Heart left ventricle (tissue), 16 donors: Measurements from ENCODE around the gene CELF2. TPM values are rescaled to one million over a fixed set of nuclear protein-coding genes. Genes with fewer than 3 reads are reported as not detected.

ENCODE experiments used
- ATAC-seq, 4 donors: fragments of 200-7000 bp; cut with Tn5 transposase; one replicate each; pipeline ENCODE4 v1.9.1; 2020 to 2022; ENCODE audit warnings: moderate library complexity in 4 of 4, mild to moderate bottlenecking in 3 of 4, moderate number of reproducible peaks in 1 of 4
- DNase-seq, 5 donors: peaks; one replicate each; pipeline ENCODE4 v3.0.0-alpha.2; 2020
- H3K27ac ChIP-seq, 12 donors: fragments of 200-600 bp; sonication (generic) in 4 of 12; one replicate each; pipeline versions ENCODE4 v1.5.0 to v1.8.0; 2016 to 2022; ENCODE audit warnings: mild to moderate bottlenecking in 2 of 12
- H3K27me3 ChIP-seq, 9 donors: fragments of 200-600 bp; sonication (generic) in 2 of 9; one replicate each; pipeline versions ENCODE4 v1.5.1 to v1.8.0; 2016 to 2022; ENCODE audit warnings: mild to moderate bottlenecking in 3 of 9
- H3K36me3 ChIP-seq, 9 donors: fragments of 200-600 bp; sonication (generic) in 2 of 9; one replicate each; pipeline versions ENCODE4 v1.5.0 to v1.8.0; 2018 to 2022; ENCODE audit warnings: mild to moderate bottlenecking in 2 of 9
- H3K4me1 ChIP-seq, 12 donors: fragments of 200-600 bp; sonication (generic) in 4 of 12; one replicate each; pipeline versions ENCODE4 v1.5.0 to v1.8.0; 2016 to 2022; ENCODE audit warnings: mild to moderate bottlenecking in 3 of 12
- H3K4me3 ChIP-seq, 12 donors: fragments of 200-600 bp; sonication (generic) in 4 of 12; one replicate each; pipeline versions ENCODE4 v1.5.0 to v1.8.0; 2017 to 2022; ENCODE audit warnings: mild to moderate bottlenecking in 9 of 12, moderate library complexity in 4 of 12
- H3K9me3 ChIP-seq, 12 donors: fragments of 200-600 bp; sonication (generic) in 4 of 12; one replicate each; pipeline versions ENCODE4 v1.5.0 to v1.8.0; 2016 to 2022; ENCODE audit warnings: mild to moderate bottlenecking in 1 of 12
- CTCF ChIP-seq, 12 donors: fragments of 200-600 bp; sonication (generic) in 4 of 12; IDR thresholded peaks; one replicate each; pipeline versions ENCODE4 v1.5.0 to v1.8.0; 2018 to 2022; ENCODE audit warnings: antibody characterized with exemption in 12 of 12, mild to moderate bottlenecking in 5 of 12
- POLR2A ChIP-seq, 2 donors: fragments of 450-650 bp; IDR thresholded peaks; one replicate each; pipeline ENCODE4 v1.6.1; 2017; ENCODE audit warnings: antibody characterized with exemption in 2 of 2, mild to moderate bottlenecking in 2 of 2, moderate library complexity in 2 of 2
- WGBS, 4 donors: extraction: QIAGEN DNeasy Blood & Tissue Kit in 2 of 4; methylation state at CpG; one replicate each; pipeline versions ENCODE4 v1.1.5 to v1.1.7; 2013 to 2018; 5-methylcytosine and 5-hydroxymethylcytosine counted together
- intact Hi-C, 10 donors: fragments of 100-400 bp; cut with DNase I; formaldehyde crosslinking; loops; one replicate each; pipeline versions ENCODE4 v1.11.1 to v1.14.2; 2022
- polyA plus RNA-seq, 2 donors: library from polyadenylated mRNA; stranded (reverse); fragments of 200-250 nt; gene quantifications; one replicate each; pipeline ENCODE4 v1.2.3, GENCODE V29; 2013
- total RNA-seq, 9 donors: library from RNA; depleted of rRNA in 2 of 9; stranded (reverse); fragments of >200 nt in 2 of 9; fragmentation: NEBNext Ultra II Directional in 3 of 9; extraction: Animal tissue kit (Norgen Biotek cat#: 25700) in 3 of 9; gene quantifications; one replicate each; pipeline versions ENCODE4 v1.1.0 to v1.2.4, GENCODE V29; 2016 to 2023
- donor health status: ischemic (EF 13 %, LVEDD 7.1; RV severe dilation, severe dysfunction).
- donor health status: healthy with polysubstance abuse.
- donor health status: DM: no; HTN: yes; CAD: no.
- donor health status: DM: no; HTN: no; CAD: no.
- donor health status: ischemic (EF 25% LVEDD 6.9; RV normal size, moderate dysfunction).
- donor health status: ischemic (EF 25% LVEDD 5.7; RV mildly dilated, moderate dysfunction).
- donor health status: healthy.
- donor health status: DM: yes; HTN: yes; CAD: no.
- donor health status: ischemic (EF 35%, LVEDD 5.7; RV mildly dilated, moderate dysfunction).
- donor health status: nonischemic (EF 11% LVEDD 7.7; RV severe dilation, severe dysfunction).
- donor health status: DM: yes; HTN: yes; CAD: no.
- donor health status: PGD.
- donor health status: ischemic (EF 29% LVEDD 5.4; RV normal size, mild dysfunction).
- donor health status: nonischemic (EF 23%, LVEDD 6.1; RV moderate dilation, normal function).

CELF2 gene
- total and polyA plus RNA-seq, 11 donors: 14.2 to 103 (median 67.1) TPM

GRCh38 chr10:11112718-11113117 is 95.0 kb downstream of the CELF2 start:
- H3K9me3 ChIP-seq: peaks cover 0 to 12% (median 0%) of the 10 kb centered on the region in 12 donors
- H3K36me3 ChIP-seq: no peaks in the 10 kb centered on the region
- no peak for DNase-seq
- no peaks in the 10 kb centered on the region for H3K27me3 ChIP-seq
- no peak overlapping the region for H3K27ac ChIP-seq
- TF ChIP-seq CTCF (IDR thresholded peaks at IDR 0.05): no peak
- intact Hi-C loops: loop anchor here in 3 of 10 donors (5.0 to 10.0 kb wide), 4 partner anchors 52 to 362 kb away; no protein-coding TSS in a partner anchor
- peaks cover 6 to 72% (median 29%) of the 10 kb centered on the region in 12 donors for H3K4me1 ChIP-seq
- H3K4me3 ChIP-seq: no peak overlapping the region
- 92 to 96% (median 94%) methylated on average over 11 of the region's 11 CpGs for WGBS, 4 donors
- ATAC-seq: no peak

- Histone ChIP-seq H3K9me3 (peaks cover 0 to 12% (median 0%) of the 10 kb centered on the region in 12 donors), H3K4me1 (peaks cover 6 to 75% (median 31%) of the 10 kb centered on the region in 12 donors), H3K36me3 (no peaks in the 10 kb centered on the region), H3K27ac (peak overlapping the region in 3 of 12 donors; percentile 35 to 81 (median 80)), H3K27me3 (no peaks in the 10 kb centered on the region), H3K4me3 (no peak overlapping the region)
- intact Hi-C loops: loop anchor here in 3 of 10 donors (5.0 to 10.0 kb wide), 4 partner anchors 52 to 362 kb away; no protein-coding TSS in a partner anchor
- no peak for ATAC-seq
- no peak for DNase-seq
- no peak for TF ChIP-seq POLR2A (IDR thresholded peaks at IDR 0.05)
- TF ChIP-seq CTCF (IDR thresholded peaks at IDR 0.05): peak in 8 of 12 donors; percentile 20 to 48 (median 33)
- 47 to 73% (median 57%) methylated on average over 4 of the region's 4 CpGs for WGBS, 4 donors
These were observed 95.5 kb downstream of the CELF2 start for GRCh38 chr10:11113156-11113555.

GRCh38 chr10:11114269-11114668 is 96.6 kb downstream of the CELF2 start:
- peaks cover 6 to 76% (median 34%) of the 10 kb centered on the region in 12 donors for H3K4me1 ChIP-seq
- 72 to 79% (median 76%) methylated on average over 2 of the region's 2 CpGs for WGBS, 4 donors
- no peak for TF ChIP-seq CTCF (IDR thresholded peaks at IDR 0.05)
- H3K36me3 ChIP-seq: no peaks in the 10 kb centered on the region
- no peaks in the 10 kb centered on the region for H3K27me3 ChIP-seq
- H3K4me3 ChIP-seq: no peak overlapping the region
- peak overlapping the region in 7 of 12 donors; percentile 7 to 81 (median 76) for H3K27ac ChIP-seq
- DNase-seq (no peak), ATAC-seq (no peak)
- intact Hi-C loops: loop anchor here in 3 of 10 donors (5.0 to 10.0 kb wide), 4 partner anchors 51 to 361 kb away; no protein-coding TSS in a partner anchor
- peaks cover 0 to 9% (median 0%) of the 10 kb centered on the region in 12 donors for H3K9me3 ChIP-seq

- no peaks in the 10 kb centered on the region for H3K9me3 ChIP-seq
- H3K36me3 ChIP-seq: no peaks in the 10 kb centered on the region
- ATAC-seq (peak; percentile 59 to 81 (median 64)), DNase-seq (peak in 1 of 5 donors; percentile 58)
- TF ChIP-seq POLR2A (IDR thresholded peaks at IDR 0.05) (no peak), CTCF (IDR thresholded peaks at IDR 0.05) (no peak)
- WGBS, 4 donors: 44 to 62% (median 52%) methylated on average over 3 of the region's 3 CpGs
- intact Hi-C loops: loop anchor here in 2 of 10 donors (10.0 kb wide), 3 partner anchors 49 to 359 kb away; no protein-coding TSS in a partner anchor
- H3K27ac ChIP-seq: peak overlapping the region; percentile 35 to 81 (median 60)
- no peaks in the 10 kb centered on the region for H3K27me3 ChIP-seq
- H3K4me3 ChIP-seq: no peak overlapping the region
- H3K4me1 ChIP-seq: peaks cover 6 to 80% (median 33%) of the 10 kb centered on the region in 12 donors
These were observed 97.7 kb downstream of the CELF2 start for GRCh38 chr10:11115337-11115736.
